GM10266 (cell line): ENCODE data around the gene CSPG4.
A peak's percentile ranks its signal among the peaks of the same experiment; 100 is the strongest.
"Not testable (repeated sequence)": the region's sequence is repeated elsewhere in the genome, so short reads cannot be mapped to it uniquely, and the experiment has no call there.

Experiments
- DNase-seq: peaks from one replicate; pipeline ENCODE4 v3.0.0; 2012; ENCODE audit errors: extremely low spot score
- CTCF ChIP-seq: IDR thresholded peaks from 2 replicates; pipeline ENCODE4 v1.5.1; 2012; ENCODE audit warnings: mild to moderate bottlenecking, low read depth; ENCODE audit not compliant: control insufficient read depth, insufficient read depth; ENCODE audit errors: missing control alignments

Gene CSPG4

GRCh38 chr15:75696311-75696720 is 16.3 kb downstream of the CSPG4 start:
- DNase-seq = no peak
- TF ChIP-seq CTCF = no peak

GRCh38 chr15:75695634-75696310 is 16.9 kb downstream of the CSPG4 start:
- no peak for TF ChIP-seq CTCF
- no peak for DNase-seq

GRCh38 chr15:75695220-75695619 is 17.4 kb downstream of the CSPG4 start:
- peak; percentile 71 for DNase-seq

GRCh38 chr15:75694241-75695182 is 18.1 kb downstream of the CSPG4 start:
- peak; percentile 34 for TF ChIP-seq CTCF
- DNase-seq = no peak

More at GRCh38 chr15:75695220-75695619, 17.4 kb downstream of the CSPG4 start:
- no peak for TF ChIP-seq CTCF

GRCh38 chr15:75693501-75694240 is 19.0 kb downstream of the CSPG4 start:
- no peak for TF ChIP-seq CTCF
- DNase-seq = no peak

- DNase-seq = not testable (repeated sequence)
These were observed 19.6 kb downstream of the CSPG4 start for GRCh38 chr15:75693028-75693427.

DNA sequence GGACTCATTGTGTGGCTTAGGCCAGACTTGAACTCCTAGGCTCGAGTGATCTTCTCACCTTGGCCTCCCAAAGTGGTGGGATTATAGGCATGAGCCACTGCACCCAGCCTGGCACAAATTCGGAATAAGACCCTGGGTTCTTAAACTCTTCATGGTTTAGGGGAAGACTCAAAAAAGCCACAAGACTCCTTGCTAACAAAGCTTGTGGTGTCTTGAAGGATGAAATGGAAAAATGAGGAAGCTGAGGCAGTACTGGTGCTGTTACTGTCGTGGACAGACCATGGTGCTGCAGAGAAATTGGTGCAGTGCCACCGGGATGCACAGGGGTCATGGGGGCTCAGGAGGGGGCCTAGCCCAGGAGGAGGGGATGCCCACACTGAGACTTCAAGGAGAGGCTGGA is 20.3 kb downstream of the CSPG4 start:
- not testable (repeated sequence) for DNase-seq

DNA sequence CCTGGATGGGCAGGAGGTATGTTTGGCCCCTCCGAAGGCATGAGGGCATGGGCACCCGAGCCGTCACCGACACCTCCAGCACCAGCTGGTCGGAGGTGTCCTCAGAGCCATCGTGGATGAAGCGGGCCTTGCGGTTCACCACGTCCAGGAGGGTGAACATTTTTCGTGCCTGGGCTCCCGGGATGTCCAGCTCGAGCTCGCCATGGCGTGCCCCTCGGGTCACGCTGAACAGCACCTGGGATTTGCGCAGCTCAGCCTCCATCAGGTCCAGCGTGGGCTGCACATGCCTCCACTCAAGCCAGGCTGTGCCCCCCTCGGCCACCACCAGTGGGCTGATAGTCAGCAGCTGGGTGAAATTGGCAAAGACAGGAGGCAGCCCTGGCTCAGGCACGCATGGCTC is 23.2 kb downstream of the CSPG4 start:
- DNase-seq = not testable (repeated sequence)
